HEK293T (cell line): ENCODE results near the gene AFAP1L2.

Experiments
- ELF4 ChIP-seq: fragments of 450-650 bp; IDR thresholded peaks from 2 replicates; pipeline ENCODE4 v1.6.1; 2017; ENCODE audit warnings: antibody characterized with exemption
- FOXA1 ChIP-seq: fragments of 450-650 bp; IDR thresholded peaks from 2 replicates; pipeline ENCODE4 v1.6.1; 2016; ENCODE audit warnings: mild to moderate bottlenecking
- FOXM1 ChIP-seq: fragments of 450-650 bp; IDR thresholded peaks from 2 replicates; pipeline ENCODE4 v1.6.1; 2017; ENCODE audit warnings: mild to moderate bottlenecking, borderline replicate concordance
- SP1 ChIP-seq: fragments of 450-650 bp; IDR thresholded peaks from 2 replicates; pipeline ENCODE4 v1.6.1; 2017
- ZNF384 ChIP-seq: fragments of 450-650 bp; IDR thresholded peaks from 2 replicates; pipeline ENCODE4 v1.6.1; 2016

GRCh38 chr10:114342976-114343375 lies 61.3 kb downstream of the AFAP1L2 start:
- TF ChIP-seq FOXM1 (no peak), SP1 (no peak), ZNF384 (no peak), FOXA1 (no peak), ELF4 (no peak)
